Upper lobe of left lung (tissue), 4 donors: ENCODE results near the gene ALOX12.

Experiments
- CTCF ChIP-seq, 6 experiments: fragments of 450-650 bp in 4 of 6; fragments of 200-600 bp in 2 of 6; sonication (generic) in 2 of 6; IDR thresholded peaks; one replicate each; pipeline ENCODE4 v1.5.1; 2016 to 2019; ENCODE audit warnings: antibody characterized with exemption in 6 of 6
- EP300 ChIP-seq, 4 donors: sonication (generic); formaldehyde crosslinking; IDR thresholded peaks; one replicate each; pipeline ENCODE4 v1.5.1; 2017; ENCODE audit warnings: antibody characterized with exemption in 4 of 4, control low read depth in 2 of 4
- POLR2A ChIP-seq, 4 donors: fragments of 450-650 bp; IDR thresholded peaks; one replicate each; pipeline ENCODE4 v1.5.1; 2016 to 2017; ENCODE audit warnings: antibody characterized with exemption in 4 of 4, mild to moderate bottlenecking in 2 of 4
- POLR2AphosphoS5 ChIP-seq, 2 donors: sonication (generic); formaldehyde crosslinking; IDR thresholded peaks; one replicate each; pipeline ENCODE4 v1.5.1; 2017; ENCODE audit warnings: antibody characterized with exemption in 2 of 2

GRCh38 chr17:7042501-7043181 is 46.8 kb downstream of the ALOX12 start:
- TF ChIP-seq POLR2AphosphoS5 (IDR thresholded peaks at IDR 0.05) (no peak), CTCF (IDR thresholded peaks at IDR 0.05) (peak in 1 of 6 experiments; percentile 18), POLR2A (IDR thresholded peaks at IDR 0.05) (peak in 1 of 4 donors; percentile 7), EP300 (IDR thresholded peaks at IDR 0.05) (no peak)
